Measurements from ENCODE around the gene HOXA11. TPM values are rescaled to one million over a fixed set of nuclear protein-coding genes. Genes with fewer than 3 reads are reported as not detected.

Gene HOXA11
- total RNA-seq, 2 experiments from 2014 or later, result not detected

DNA sequence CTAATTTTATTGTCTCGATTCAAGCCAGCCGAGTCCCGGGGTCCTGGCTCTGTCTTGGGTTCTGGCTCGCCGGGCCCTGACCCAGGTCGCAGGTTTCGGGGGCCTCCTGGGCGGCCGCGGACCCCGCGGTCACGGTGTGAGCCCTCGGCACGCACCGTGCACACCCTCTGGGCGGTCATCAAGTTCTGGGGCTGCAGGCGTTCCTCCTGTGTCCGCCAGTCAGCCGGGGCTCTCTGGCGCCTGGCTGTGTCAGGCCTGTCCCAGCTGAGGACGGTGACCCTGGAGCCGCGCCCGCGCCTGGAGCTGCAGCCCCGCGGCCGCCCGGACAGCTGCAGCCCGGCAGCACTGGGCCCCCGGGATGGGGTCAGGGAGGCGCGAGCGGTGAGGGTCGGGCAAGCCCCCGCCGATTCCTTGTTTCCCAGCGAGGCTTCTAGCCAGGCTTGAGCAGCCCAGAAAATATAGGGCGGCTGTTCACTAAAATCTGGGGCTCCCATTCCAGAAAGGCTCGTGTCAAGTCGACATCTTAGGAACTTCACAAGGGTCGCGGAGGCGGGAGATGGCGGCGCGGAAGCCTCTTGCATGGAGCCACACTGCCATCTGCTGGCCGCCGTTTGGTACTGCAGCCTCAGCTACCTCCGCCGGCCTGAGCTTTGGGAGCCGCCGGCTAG is 24.4 kb downstream of the HOXA11 start:
- intact Hi-C loops (cut with micrococcal nuclease; ENCODE audit: unreplicated experiment), result loop anchor here (1.0 to 5.0 kb wide), 5 partner anchors 308 to 791 kb away; no protein-coding TSS in a partner anchor
- Histone ChIP-seq H3K79me2 (ENCODE audit: insufficient read depth, low read depth, low read length) (no peaks in the 10 kb centered on the region), H3K4me2 (ENCODE audit: low read length) (peak overlapping the region; percentile 77), H3K4me3 (ENCODE audit: low read depth, low read length, poor library complexity, severe bottlenecking) (peak overlapping the region; percentile 67), H3K9me2 (ENCODE audit: insufficient read depth, low read length) (no peaks in the 10 kb centered on the region), H2AFZ (ENCODE audit: low read length) (peak overlapping the region; percentile 90), H3K27ac (ENCODE audit: low read depth, low read length, poor library complexity, severe bottlenecking) (no peak overlapping the region), H4K20me1 (ENCODE audit: insufficient read depth, low read length) (no peaks in the 10 kb centered on the region), H3K36me3 (ENCODE audit: insufficient read depth, low read length) (no peaks in the 10 kb centered on the region), H3K4me1 (ENCODE audit: insufficient read depth, low read length, poor library complexity, severe bottlenecking) (peaks cover 15% of the 10 kb centered on the region), H3K9me3 (ENCODE audit: low read length) (no peaks in the 10 kb centered on the region)
- peak; percentile 88 for DNase-seq (ENCODE audit: low spot score)
- ChIA-PET CTCF (ENCODE audit: unreplicated experiment) (interaction anchor here (0.6 to 1.4 kb wide), 9 partner anchors 14 to 1268 kb away, joined by 3 to 23 read pairs (median 4); no protein-coding TSS in a partner anchor), POLR2A (interaction anchor here (0.7 kb wide), 1 partner anchor 32 kb away, joined by 3 read pairs; no protein-coding TSS in a partner anchor)
- BruUV-seq (replicated peaks), result no TSS peak
- no peak for TF ChIP-seq EZH2phosphoT487 (IDR thresholded peaks at IDR 0.05; ENCODE audit: borderline replicate concordance, low read depth, low read length)
- TF ChIP-seq, protein P1, sequence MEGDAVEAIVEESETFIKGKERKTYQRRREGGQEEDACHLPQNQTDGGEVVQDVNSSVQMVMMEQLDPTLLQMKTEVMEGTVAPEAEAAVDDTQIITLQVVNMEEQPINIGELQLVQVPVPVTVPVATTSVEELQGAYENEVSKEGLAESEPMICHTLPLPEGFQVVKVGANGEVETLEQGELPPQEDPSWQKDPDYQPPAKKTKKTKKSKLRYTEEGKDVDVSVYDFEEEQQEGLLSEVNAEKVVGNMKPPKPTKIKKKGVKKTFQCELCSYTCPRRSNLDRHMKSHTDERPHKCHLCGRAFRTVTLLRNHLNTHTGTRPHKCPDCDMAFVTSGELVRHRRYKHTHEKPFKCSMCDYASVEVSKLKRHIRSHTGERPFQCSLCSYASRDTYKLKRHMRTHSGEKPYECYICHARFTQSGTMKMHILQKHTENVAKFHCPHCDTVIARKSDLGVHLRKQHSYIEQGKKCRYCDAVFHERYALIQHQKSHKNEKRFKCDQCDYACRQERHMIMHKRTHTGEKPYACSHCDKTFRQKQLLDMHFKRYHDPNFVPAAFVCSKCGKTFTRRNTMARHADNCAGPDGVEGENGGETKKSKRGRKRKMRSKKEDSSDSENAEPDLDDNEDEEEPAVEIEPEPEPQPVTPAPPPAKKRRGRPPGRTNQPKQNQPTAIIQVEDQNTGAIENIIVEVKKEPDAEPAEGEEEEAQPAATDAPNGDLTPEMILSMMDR (conservative IDR thresholded peaks at IDR 0.05; ENCODE audit: low read length), result peak; percentile 94

DNA sequence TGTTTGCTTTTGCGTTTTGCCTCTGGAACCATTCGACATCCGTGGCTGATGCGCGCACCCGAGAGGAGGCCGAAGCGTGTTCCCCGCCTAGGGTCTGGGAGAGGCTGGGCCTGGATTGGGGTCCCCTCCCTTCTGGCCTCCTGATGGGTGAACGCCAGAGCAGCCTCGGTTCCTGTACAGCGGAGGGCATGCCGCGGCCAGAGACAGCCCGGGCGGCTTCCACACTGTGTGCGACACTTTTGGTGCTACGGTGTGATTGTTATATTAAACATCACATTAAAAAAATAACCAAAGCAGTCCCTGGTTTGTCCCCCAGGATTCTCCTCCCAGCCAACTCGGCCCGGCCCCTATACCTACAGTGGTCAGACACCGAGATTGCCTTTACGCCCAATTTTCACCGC is 24.9 kb downstream of the HOXA11 start:
- POLR2A ChIA-PET, result interaction anchor here (0.7 kb wide), 2 partner anchors 9 to 33 kb away, joined by 3 read pairs; no protein-coding TSS in a partner anchor
- peaks cover 20% of the 10 kb centered on the region for H3K4me1 ChIP-seq (ENCODE audit: insufficient read depth, low read length, poor library complexity, severe bottlenecking)

More for the DNA sequence above, 24.9 kb downstream of the HOXA11 start:
- H3K4me3 ChIP-seq (ENCODE audit: low read depth, low read length, poor library complexity, severe bottlenecking), result peak overlapping the region; percentile 67
- H4K20me1 ChIP-seq (ENCODE audit: insufficient read depth, low read length), result no peaks in the 10 kb centered on the region
- no peaks in the 10 kb centered on the region for H3K79me2 ChIP-seq (ENCODE audit: insufficient read depth, low read depth, low read length)
- BruUV-seq (replicated peaks), result no TSS peak
- DNase-seq (ENCODE audit: low spot score), result no peak
- intact Hi-C loops (cut with micrococcal nuclease; ENCODE audit: unreplicated experiment), result loop anchor here (2.0 to 5.0 kb wide), 3 partner anchors 307 to 658 kb away; no protein-coding TSS in a partner anchor
- CTCF ChIA-PET (ENCODE audit: unreplicated experiment), result no interaction called here
- no peaks in the 10 kb centered on the region for H3K9me2 ChIP-seq (ENCODE audit: insufficient read depth, low read length)
- no peak overlapping the region for H3K27ac ChIP-seq (ENCODE audit: low read depth, low read length, poor library complexity, severe bottlenecking)
- peak overlapping the region; percentile 90 for H2AFZ ChIP-seq (ENCODE audit: low read length)
- H3K9me3 ChIP-seq (ENCODE audit: low read length), result no peaks in the 10 kb centered on the region
- H3K4me2 ChIP-seq (ENCODE audit: low read length), result peak overlapping the region; percentile 77
- no peaks in the 10 kb centered on the region for H3K36me3 ChIP-seq (ENCODE audit: insufficient read depth, low read length)
- no peak for TF ChIP-seq EZH2phosphoT487 (IDR thresholded peaks at IDR 0.05; ENCODE audit: borderline replicate concordance, low read depth, low read length)
- TF ChIP-seq, protein P1 (conservative IDR thresholded peaks at IDR 0.05; ENCODE audit: low read length), result no peak

Measured in OCI-LY7 (cell line).